Fibroblast of lung (primary cell): ENCODE results near the gene VKORC1L1.

Experiments used
- EZH2 ChIP-seq: IDR thresholded peaks from 2 replicates; pipeline ENCODE4 v1.5.1; 2012; ENCODE audit warnings: low read length, control low read depth, mild to moderate bottlenecking; ENCODE audit errors: missing control alignments
- TF ChIP-seq, protein P1 (sequence below), 2 donors: IDR thresholded peaks in 1 of 2; conservative IDR thresholded peaks in 1 of 2; 1 replicate in 1 of 2; 2 replicates in 1 of 2; pipeline ENCODE4 v1.5.1; 2011 to 2012; ENCODE audit warnings: low read length in 2 of 2, control low read depth in 1 of 2, inconsistent platforms in 1 of 2, low read depth in 1 of 2, mild to moderate bottlenecking in 1 of 2

DNA sequence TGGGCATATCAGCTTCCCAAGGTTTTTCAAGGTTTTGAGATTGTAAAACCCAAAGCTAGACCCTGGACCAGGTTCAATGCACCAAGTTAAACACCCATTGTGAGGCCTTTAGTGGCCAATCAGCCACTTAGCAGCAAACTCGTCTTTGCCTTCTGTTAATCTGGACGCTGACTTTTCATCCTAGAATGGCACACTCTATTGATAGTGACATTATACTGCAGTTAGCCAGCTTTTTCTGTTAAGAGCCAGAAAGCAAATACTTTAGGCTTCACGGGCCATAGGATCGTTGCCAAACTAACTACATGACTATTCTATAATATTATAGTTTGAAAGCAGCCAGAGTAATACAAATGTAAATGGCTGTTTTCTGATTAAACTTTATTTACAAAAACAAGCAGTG lies 51.3 kb downstream of the VKORC1L1 start:
- TF ChIP-seq, protein P1, sequence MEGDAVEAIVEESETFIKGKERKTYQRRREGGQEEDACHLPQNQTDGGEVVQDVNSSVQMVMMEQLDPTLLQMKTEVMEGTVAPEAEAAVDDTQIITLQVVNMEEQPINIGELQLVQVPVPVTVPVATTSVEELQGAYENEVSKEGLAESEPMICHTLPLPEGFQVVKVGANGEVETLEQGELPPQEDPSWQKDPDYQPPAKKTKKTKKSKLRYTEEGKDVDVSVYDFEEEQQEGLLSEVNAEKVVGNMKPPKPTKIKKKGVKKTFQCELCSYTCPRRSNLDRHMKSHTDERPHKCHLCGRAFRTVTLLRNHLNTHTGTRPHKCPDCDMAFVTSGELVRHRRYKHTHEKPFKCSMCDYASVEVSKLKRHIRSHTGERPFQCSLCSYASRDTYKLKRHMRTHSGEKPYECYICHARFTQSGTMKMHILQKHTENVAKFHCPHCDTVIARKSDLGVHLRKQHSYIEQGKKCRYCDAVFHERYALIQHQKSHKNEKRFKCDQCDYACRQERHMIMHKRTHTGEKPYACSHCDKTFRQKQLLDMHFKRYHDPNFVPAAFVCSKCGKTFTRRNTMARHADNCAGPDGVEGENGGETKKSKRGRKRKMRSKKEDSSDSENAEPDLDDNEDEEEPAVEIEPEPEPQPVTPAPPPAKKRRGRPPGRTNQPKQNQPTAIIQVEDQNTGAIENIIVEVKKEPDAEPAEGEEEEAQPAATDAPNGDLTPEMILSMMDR (conservative IDR thresholded peaks at IDR 0.05 in 1 of 2, IDR thresholded peaks at IDR 0.05 in 1 of 2; ENCODE audit: low read depth in 1 of 2, low read length in 2 of 2): no peak
- TF ChIP-seq EZH2: no peak
